Neural cell (in vitro differentiated cells): ENCODE measurements around the gene KRTAP9-8.
"Not testable (repeated sequence)": the region's sequence is repeated elsewhere in the genome, so short reads cannot be mapped to it uniquely, and the experiment has no call there.

Source experiments
- EZH2 ChIP-seq: fragments of 200-600, 300-800 bp; shearing (Covaris generic), sonication (generic); IDR thresholded peaks from 2 replicates; pipeline ENCODE4 v1.6.1; 2014; ENCODE audit warnings: antibody characterized with exemption, low read length, borderline replicate concordance, mild to moderate bottlenecking; ENCODE audit not compliant: insufficient read depth, poor library complexity, severe bottlenecking
- POLR2AphosphoS5 ChIP-seq: IDR thresholded peaks from 2 replicates; pipeline ENCODE4 v1.6.1; 2012
- REST ChIP-seq: IDR thresholded peaks from 2 replicates; pipeline ENCODE4 v1.6.1; 2012; ENCODE audit warnings: borderline replicate concordance
- TF ChIP-seq, protein P1 (sequence below): fragments of 450-650 bp; IDR thresholded peaks from 2 replicates; pipeline ENCODE4 v1.5.1; 2014; ENCODE audit warnings: antibody characterized with exemption, mild to moderate bottlenecking, moderate library complexity; ENCODE audit not compliant: poor library complexity, severe bottlenecking

GRCh38 chr17:41249637-41250240, 11.9 kb downstream of the KRTAP9-8 start, which contains the start of gene KRTAP9-4:
- TF ChIP-seq REST, POLR2AphosphoS5, EZH2: not testable (repeated sequence)
- TF ChIP-seq, protein P1, sequence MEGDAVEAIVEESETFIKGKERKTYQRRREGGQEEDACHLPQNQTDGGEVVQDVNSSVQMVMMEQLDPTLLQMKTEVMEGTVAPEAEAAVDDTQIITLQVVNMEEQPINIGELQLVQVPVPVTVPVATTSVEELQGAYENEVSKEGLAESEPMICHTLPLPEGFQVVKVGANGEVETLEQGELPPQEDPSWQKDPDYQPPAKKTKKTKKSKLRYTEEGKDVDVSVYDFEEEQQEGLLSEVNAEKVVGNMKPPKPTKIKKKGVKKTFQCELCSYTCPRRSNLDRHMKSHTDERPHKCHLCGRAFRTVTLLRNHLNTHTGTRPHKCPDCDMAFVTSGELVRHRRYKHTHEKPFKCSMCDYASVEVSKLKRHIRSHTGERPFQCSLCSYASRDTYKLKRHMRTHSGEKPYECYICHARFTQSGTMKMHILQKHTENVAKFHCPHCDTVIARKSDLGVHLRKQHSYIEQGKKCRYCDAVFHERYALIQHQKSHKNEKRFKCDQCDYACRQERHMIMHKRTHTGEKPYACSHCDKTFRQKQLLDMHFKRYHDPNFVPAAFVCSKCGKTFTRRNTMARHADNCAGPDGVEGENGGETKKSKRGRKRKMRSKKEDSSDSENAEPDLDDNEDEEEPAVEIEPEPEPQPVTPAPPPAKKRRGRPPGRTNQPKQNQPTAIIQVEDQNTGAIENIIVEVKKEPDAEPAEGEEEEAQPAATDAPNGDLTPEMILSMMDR, result not testable (repeated sequence)
